Gastrocnemius medialis (tissue), 4 donors: ENCODE results near the gene IRAG1. TPM values are rescaled to one million over a fixed set of nuclear protein-coding genes. Genes with fewer than 3 reads are reported as not detected.

Source experiments
- ATAC-seq, 2 donors: fragments of 150-250 bp; one replicate each; pipeline ENCODE4 v1.9.1; 2016
- DNase-seq, 2 donors: peaks; one replicate each; pipeline ENCODE4 v3.0.0-alpha.2; 2019
- H3K27ac ChIP-seq, 4 donors: fragments of 200-600 bp; sonication (generic); 1 replicate in 1 of 4; 2 replicates in 3 of 4; pipeline ENCODE4 v1.5.1; 2016 to 2018; ENCODE audit warnings: mild to moderate bottlenecking in 2 of 4, moderate library complexity in 1 of 4
- H3K27me3 ChIP-seq, 3 donors: fragments of 200-600 bp; sonication (generic) in 2 of 3; 1 replicate in 1 of 3; 2 replicates in 2 of 3; pipeline versions ENCODE4 v1.5.1 to v1.6.0; 2016 to 2019; ENCODE audit warnings: mild to moderate bottlenecking in 1 of 3, moderate library complexity in 1 of 3
- H3K36me3 ChIP-seq, 2 donors: fragments of 200-600 bp; sonication (generic) in 1 of 2; one replicate each; pipeline ENCODE4 v1.5.1; 2017 to 2018
- H3K4me1 ChIP-seq, 2 donors: fragments of 200-600 bp; sonication (generic) in 1 of 2; one replicate each; pipeline ENCODE4 v1.5.1; 2016 to 2017; ENCODE audit warnings: mild to moderate bottlenecking in 2 of 2
- H3K4me3 ChIP-seq, 4 donors: fragments of 200-600 bp; sonication (generic) in 3 of 4; 1 replicate in 1 of 4; 2 replicates in 3 of 4; pipeline ENCODE4 v1.5.1; 2016 to 2019; ENCODE audit warnings: mild to moderate bottlenecking in 2 of 4
- H3K9me3 ChIP-seq, 3 donors: fragments of 200-600 bp; sonication (generic) in 2 of 3; 1 replicate in 1 of 3; 2 replicates in 2 of 3; pipeline ENCODE4 v1.5.1; 2016 to 2019
- CTCF ChIP-seq, 5 experiments: fragments of 450-650 bp in 3 of 5; fragments of 200-600 bp in 2 of 5; sonication (generic) in 2 of 5; IDR thresholded peaks in 4 of 5; conservative IDR thresholded peaks in 1 of 5; 1 replicate in 4 of 5; 2 replicates in 1 of 5; pipeline ENCODE4 v1.5.1; 2016 to 2019; ENCODE audit warnings: antibody characterized with exemption in 5 of 5, mild to moderate bottlenecking in 3 of 5, moderate library complexity in 3 of 5
- POLR2A ChIP-seq, 2 donors: fragments of 450-650 bp; IDR thresholded peaks; one replicate each; pipeline ENCODE4 v1.6.1; 2017; ENCODE audit warnings: antibody characterized with exemption in 2 of 2, mild to moderate bottlenecking in 2 of 2, moderate library complexity in 2 of 2
- in situ Hi-C, 4 donors: fragments of 200-750 bp; cut with MboI; loops; one replicate each; pipeline versions ENCODE4 v1.15.0 to v1.8.0; 2017; ENCODE audit warnings: low sequenced_read_pairs in 4 of 4
- intact Hi-C: fragments of 100-400 bp; cut with DNase I; formaldehyde crosslinking; loops from one replicate; pipeline ENCODE4 v1.15.1; 2023; ENCODE audit warnings: low total_unique reads
- total RNA-seq, 4 donors: library from RNA; depleted of rRNA; stranded (reverse); fragments of >200 nt; gene quantifications; one replicate each; pipeline versions ENCODE4 v1.1.0 to v1.2.3, GENCODE V29; 2016

Gene IRAG1
- total RNA-seq, 4 donors from 2014 or later, result 1.6 to 7.6 (median 3.6) TPM

GRCh38 chr11:10727146-10727851 lies 33.7 kb upstream of the IRAG1 start:
- H3K9me3 ChIP-seq, result no peaks in the 10 kb centered on the region
- in situ Hi-C loops, result loop anchor here in 3 of 4 donors (25.0 kb wide), 3 partner anchors 190 to 965 kb away; partner anchors contain the start of gene RNF141 (in 1 of the 3)
- no peaks in the 10 kb centered on the region for H3K36me3 ChIP-seq
- H3K27me3 ChIP-seq, result no peaks in the 10 kb centered on the region
- no peaks in the 10 kb centered on the region for H3K4me1 ChIP-seq
- H3K4me3 ChIP-seq, result no peak overlapping the region
- intact Hi-C loops, result no loop called here
- no peak overlapping the region for H3K27ac ChIP-seq
- no peak for DNase-seq
- no peak for TF ChIP-seq CTCF (IDR thresholded peaks at IDR 0.05 in 4 of 5, conservative IDR thresholded peaks at IDR 0.05 in 1 of 5)
- no peak for TF ChIP-seq POLR2A (IDR thresholded peaks at IDR 0.05)
- no peak for ATAC-seq

DNA sequence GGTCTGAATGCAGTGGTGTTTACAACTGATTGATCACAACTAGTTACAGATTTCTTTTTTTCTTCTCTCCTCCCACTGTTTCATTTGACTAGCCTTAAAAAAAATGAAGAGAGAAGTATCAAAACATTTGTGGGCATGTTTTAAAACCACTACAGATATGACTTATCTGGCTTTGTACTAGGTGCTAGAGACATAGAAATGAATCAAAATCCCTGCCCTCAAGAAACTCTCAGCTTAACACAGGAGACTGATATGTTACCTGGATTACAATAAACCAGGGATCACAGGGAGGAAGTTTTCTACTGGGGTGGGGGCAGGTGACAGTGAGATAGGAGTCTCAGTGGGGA lies 32.3 kb upstream of the IRAG1 start:
- H3K27me3 ChIP-seq, result no peaks in the 10 kb centered on the region
- H3K4me1 ChIP-seq, result no peaks in the 10 kb centered on the region
- TF ChIP-seq POLR2A (IDR thresholded peaks at IDR 0.05) (no peak), CTCF (IDR thresholded peaks at IDR 0.05 in 4 of 5, conservative IDR thresholded peaks at IDR 0.05 in 1 of 5) (no peak)
- no peak overlapping the region for H3K4me3 ChIP-seq
- in situ Hi-C loops, result loop anchor here in 3 of 4 donors (25.0 kb wide), 3 partner anchors 189 to 964 kb away; partner anchors contain the start of gene RNF141 (in 1 of the 3)
- ATAC-seq, result no peak
- intact Hi-C loops, result no loop called here
- no peak for DNase-seq
- H3K36me3 ChIP-seq, result no peaks in the 10 kb centered on the region
- no peak overlapping the region for H3K27ac ChIP-seq
- H3K9me3 ChIP-seq, result no peaks in the 10 kb centered on the region

GRCh38 chr11:10725114-10725906 lies 31.8 kb upstream of the IRAG1 start:
- no peak overlapping the region for H3K27ac ChIP-seq
- TF ChIP-seq CTCF (IDR thresholded peaks at IDR 0.05 in 4 of 5, conservative IDR thresholded peaks at IDR 0.05 in 1 of 5) (no peak), POLR2A (IDR thresholded peaks at IDR 0.05) (no peak)
- H3K27me3 ChIP-seq, result no peaks in the 10 kb centered on the region
- H3K4me3 ChIP-seq, result no peak overlapping the region
- no peak for ATAC-seq
- H3K4me1 ChIP-seq, result no peaks in the 10 kb centered on the region
- H3K9me3 ChIP-seq, result no peaks in the 10 kb centered on the region
- intact Hi-C loops (no loop called here), in situ Hi-C loops (loop anchor here in 3 of 4 donors (25.0 kb wide), 3 partner anchors 188 to 963 kb away; partner anchors contain the start of gene RNF141 (in 1 of the 3))
- no peaks in the 10 kb centered on the region for H3K36me3 ChIP-seq
- no peak for DNase-seq

DNA sequence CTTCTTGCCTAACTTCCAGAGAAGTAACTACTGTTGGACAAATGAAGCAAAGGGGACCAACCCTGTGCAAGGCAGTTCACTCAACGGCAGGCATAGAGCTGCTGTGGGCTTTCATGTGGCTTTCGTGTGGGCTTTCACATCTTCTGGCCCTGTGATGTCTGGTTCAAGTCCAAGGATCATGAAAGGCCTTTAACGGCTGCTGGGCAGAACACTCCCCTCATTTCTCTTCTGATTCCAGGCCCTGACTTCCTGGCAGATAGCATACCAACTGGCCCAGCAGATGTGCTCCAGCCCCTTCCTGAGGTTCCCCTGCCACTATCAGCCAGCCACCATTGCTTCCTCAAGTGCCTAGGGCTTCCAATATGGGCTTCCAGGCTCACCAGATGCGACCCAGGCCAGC lies 28.8 kb upstream of the IRAG1 start:
- Histone ChIP-seq H3K9me3 (no peaks in the 10 kb centered on the region), H3K4me3 (no peak overlapping the region), H3K27me3 (no peaks in the 10 kb centered on the region), H3K36me3 (no peaks in the 10 kb centered on the region), H3K27ac (no peak overlapping the region), H3K4me1 (no peaks in the 10 kb centered on the region)
- no peak for ATAC-seq
- in situ Hi-C loops, result no loop called here
- intact Hi-C loops, result no loop called here
- DNase-seq, result no peak
- TF ChIP-seq CTCF (IDR thresholded peaks at IDR 0.05 in 4 of 5, conservative IDR thresholded peaks at IDR 0.05 in 1 of 5) (no peak), POLR2A (IDR thresholded peaks at IDR 0.05) (no peak)
